Gastrocnemius medialis (tissue), 4 donors: Measurements from ENCODE around the gene GORAB. TPM values are rescaled to one million over a fixed set of nuclear protein-coding genes. Genes with fewer than 3 reads are reported as not detected.

ENCODE experiments used
- ATAC-seq, 2 donors: fragments of 150-250 bp; one replicate each; pipeline ENCODE4 v1.9.1; 2016
- DNase-seq, 2 donors: peaks; one replicate each; pipeline ENCODE4 v3.0.0-alpha.2; 2019
- H3K27ac ChIP-seq, 4 donors: fragments of 200-600 bp; sonication (generic); 1 replicate in 1 of 4; 2 replicates in 3 of 4; pipeline ENCODE4 v1.5.1; 2016 to 2018; ENCODE audit warnings: mild to moderate bottlenecking in 2 of 4, moderate library complexity in 1 of 4
- H3K27me3 ChIP-seq, 3 donors: fragments of 200-600 bp; sonication (generic) in 2 of 3; 1 replicate in 1 of 3; 2 replicates in 2 of 3; pipeline versions ENCODE4 v1.5.1 to v1.6.0; 2016 to 2019; ENCODE audit warnings: mild to moderate bottlenecking in 1 of 3, moderate library complexity in 1 of 3
- H3K36me3 ChIP-seq, 2 donors: fragments of 200-600 bp; sonication (generic) in 1 of 2; one replicate each; pipeline ENCODE4 v1.5.1; 2017 to 2018
- H3K4me1 ChIP-seq, 2 donors: fragments of 200-600 bp; sonication (generic) in 1 of 2; one replicate each; pipeline ENCODE4 v1.5.1; 2016 to 2017; ENCODE audit warnings: mild to moderate bottlenecking in 2 of 2
- H3K4me3 ChIP-seq, 4 donors: fragments of 200-600 bp; sonication (generic) in 3 of 4; 1 replicate in 1 of 4; 2 replicates in 3 of 4; pipeline ENCODE4 v1.5.1; 2016 to 2019; ENCODE audit warnings: mild to moderate bottlenecking in 2 of 4
- H3K9me3 ChIP-seq, 3 donors: fragments of 200-600 bp; sonication (generic) in 2 of 3; 1 replicate in 1 of 3; 2 replicates in 2 of 3; pipeline ENCODE4 v1.5.1; 2016 to 2019
- POLR2A ChIP-seq, 2 donors: fragments of 450-650 bp; IDR thresholded peaks; one replicate each; pipeline ENCODE4 v1.6.1; 2017; ENCODE audit warnings: antibody characterized with exemption in 2 of 2, mild to moderate bottlenecking in 2 of 2, moderate library complexity in 2 of 2
- in situ Hi-C, 4 donors: fragments of 200-750 bp; cut with MboI; loops; one replicate each; pipeline versions ENCODE4 v1.15.0 to v1.8.0; 2017; ENCODE audit warnings: low sequenced_read_pairs in 4 of 4
- intact Hi-C: fragments of 100-400 bp; cut with DNase I; formaldehyde crosslinking; loops from one replicate; pipeline ENCODE4 v1.15.1; 2023; ENCODE audit warnings: low total_unique reads
- total RNA-seq, 4 donors: library from RNA; depleted of rRNA; stranded (reverse); fragments of >200 nt; gene quantifications; one replicate each; pipeline versions ENCODE4 v1.1.0 to v1.2.3, GENCODE V29; 2016
- TF ChIP-seq, protein P1 (sequence below), 5 experiments: fragments of 450-650 bp in 3 of 5; fragments of 200-600 bp in 2 of 5; sonication (generic) in 2 of 5; IDR thresholded peaks in 4 of 5; conservative IDR thresholded peaks in 1 of 5; 1 replicate in 4 of 5; 2 replicates in 1 of 5; pipeline ENCODE4 v1.5.1; 2016 to 2019; ENCODE audit warnings: antibody characterized with exemption in 5 of 5, mild to moderate bottlenecking in 3 of 5, moderate library complexity in 3 of 5

Gene GORAB
- total RNA-seq, result 1 to 10 TPM; 1.7 to 3.8 (median 2.3) TPM

- H3K27me3 ChIP-seq, result no peaks in the 10 kb centered on the region
- no peaks in the 10 kb centered on the region for H3K36me3 ChIP-seq
- peak within 1 kb of the TSS; percentile 68 to 86 (median 78) for H3K4me3 ChIP-seq
- no peaks in the 10 kb centered on the region for H3K9me3 ChIP-seq
- H3K4me1 ChIP-seq, result peaks cover 0 to 16% of the 10 kb centered on the region in 2 donors
- intact Hi-C loops (loop anchor here (2.0 to 10.0 kb wide), 4 partner anchors 129 to 460 kb away; partner anchors contain the start of gene KIFAP3), in situ Hi-C loops (no loop called here)
- ATAC-seq (peak; percentile 98 to 99), DNase-seq (peak; percentile 81 to 84)
- peak; percentile 38 to 65 for TF ChIP-seq POLR2A (IDR thresholded peaks at IDR 0.05)
- TF ChIP-seq, protein P1, sequence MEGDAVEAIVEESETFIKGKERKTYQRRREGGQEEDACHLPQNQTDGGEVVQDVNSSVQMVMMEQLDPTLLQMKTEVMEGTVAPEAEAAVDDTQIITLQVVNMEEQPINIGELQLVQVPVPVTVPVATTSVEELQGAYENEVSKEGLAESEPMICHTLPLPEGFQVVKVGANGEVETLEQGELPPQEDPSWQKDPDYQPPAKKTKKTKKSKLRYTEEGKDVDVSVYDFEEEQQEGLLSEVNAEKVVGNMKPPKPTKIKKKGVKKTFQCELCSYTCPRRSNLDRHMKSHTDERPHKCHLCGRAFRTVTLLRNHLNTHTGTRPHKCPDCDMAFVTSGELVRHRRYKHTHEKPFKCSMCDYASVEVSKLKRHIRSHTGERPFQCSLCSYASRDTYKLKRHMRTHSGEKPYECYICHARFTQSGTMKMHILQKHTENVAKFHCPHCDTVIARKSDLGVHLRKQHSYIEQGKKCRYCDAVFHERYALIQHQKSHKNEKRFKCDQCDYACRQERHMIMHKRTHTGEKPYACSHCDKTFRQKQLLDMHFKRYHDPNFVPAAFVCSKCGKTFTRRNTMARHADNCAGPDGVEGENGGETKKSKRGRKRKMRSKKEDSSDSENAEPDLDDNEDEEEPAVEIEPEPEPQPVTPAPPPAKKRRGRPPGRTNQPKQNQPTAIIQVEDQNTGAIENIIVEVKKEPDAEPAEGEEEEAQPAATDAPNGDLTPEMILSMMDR (IDR thresholded peaks at IDR 0.05 in 4 of 5, conservative IDR thresholded peaks at IDR 0.05 in 1 of 5), result no peak
- peak within 1 kb of the TSS; percentile 78 to 87 (median 82) for H3K27ac ChIP-seq
Observed at GRCh38 chr1:170531758-170532657, at the start of gene GORAB. Gene GORAB (plus strand): TSS chr1:170532166. CDS start chr1:170532224, 58 bp downstream.

DNA sequence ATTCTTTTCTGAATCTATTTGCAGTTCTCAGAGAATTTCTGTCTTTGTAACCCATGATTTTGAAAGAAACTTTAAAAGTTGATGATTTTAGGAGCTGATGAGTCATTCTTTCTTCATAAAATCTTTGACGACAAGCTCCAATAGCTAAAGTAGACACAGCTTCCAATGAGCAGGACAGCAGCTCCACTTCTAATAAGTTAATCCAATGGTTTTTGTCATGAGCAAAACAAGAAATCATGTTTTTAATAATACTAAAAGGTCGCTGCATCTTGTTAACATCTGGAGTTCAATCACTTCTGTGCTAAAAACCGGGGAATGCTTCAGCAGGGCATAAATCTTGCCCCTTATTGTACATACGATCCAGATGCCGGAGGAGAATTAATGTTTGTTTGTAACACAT is 48.9 kb upstream of the GORAB start:
- ATAC-seq, result no peak
- Histone ChIP-seq H3K36me3 (no peaks in the 10 kb centered on the region), H3K27me3 (no peaks in the 10 kb centered on the region), H3K4me1 (no peaks in the 10 kb centered on the region), H3K9me3 (no peaks in the 10 kb centered on the region), H3K4me3 (no peak overlapping the region), H3K27ac (peak overlapping the region in 1 of 4 donors; percentile 22)
- TF ChIP-seq POLR2A (IDR thresholded peaks at IDR 0.05), result no peak
- TF ChIP-seq, protein P1 (IDR thresholded peaks at IDR 0.05 in 4 of 5, conservative IDR thresholded peaks at IDR 0.05 in 1 of 5), result no peak
- in situ Hi-C loops (no loop called here), intact Hi-C loops (no loop called here)
- no peak for DNase-seq

DNA sequence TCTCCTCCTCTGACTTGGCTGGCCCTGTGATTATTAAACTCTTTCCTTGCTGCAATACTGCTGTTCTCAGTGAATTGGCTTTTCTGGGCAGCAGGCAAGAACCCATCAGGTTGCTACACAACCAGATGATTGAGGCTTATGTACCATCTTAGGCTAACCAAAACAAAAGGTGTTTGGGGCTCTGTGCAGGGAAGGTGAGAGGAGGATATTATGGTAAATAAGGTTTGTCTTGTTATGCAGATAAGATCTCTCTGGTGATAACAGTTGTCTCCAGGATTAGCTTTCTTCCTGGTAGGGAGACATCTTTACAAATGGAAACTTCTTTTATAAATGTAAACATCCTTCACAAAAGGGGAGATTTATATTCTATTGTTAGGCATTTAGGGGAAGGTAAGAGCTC is 44.5 kb upstream of the GORAB start:
- ATAC-seq (no peak), DNase-seq (no peak)
- Histone ChIP-seq H3K4me3 (no peak overlapping the region), H3K4me1 (no peaks in the 10 kb centered on the region), H3K27me3 (no peaks in the 10 kb centered on the region), H3K36me3 (no peaks in the 10 kb centered on the region), H3K9me3 (no peaks in the 10 kb centered on the region), H3K27ac (no peak overlapping the region)
- TF ChIP-seq POLR2A (IDR thresholded peaks at IDR 0.05), result no peak
- TF ChIP-seq, protein P1 (IDR thresholded peaks at IDR 0.05 in 4 of 5, conservative IDR thresholded peaks at IDR 0.05 in 1 of 5), result no peak
- intact Hi-C loops, result no loop called here
- in situ Hi-C loops, result no loop called here

GRCh38 chr1:170491291-170491690 is 40.7 kb upstream of the GORAB start:
- Histone ChIP-seq H3K27ac (no peak overlapping the region), H3K4me3 (no peak overlapping the region), H3K4me1 (peaks cover 0 to 10% of the 10 kb centered on the region in 2 donors), H3K9me3 (no peaks in the 10 kb centered on the region), H3K27me3 (no peaks in the 10 kb centered on the region), H3K36me3 (no peaks in the 10 kb centered on the region)
- TF ChIP-seq, protein P1 (IDR thresholded peaks at IDR 0.05 in 4 of 5, conservative IDR thresholded peaks at IDR 0.05 in 1 of 5), result no peak
- no peak for TF ChIP-seq POLR2A (IDR thresholded peaks at IDR 0.05)
- no peak for DNase-seq
- ATAC-seq, result no peak
- in situ Hi-C loops (no loop called here), intact Hi-C loops (no loop called here)
